ENCODE results near the gene PPP3CA. TPM values are rescaled to one million over a fixed set of nuclear protein-coding genes. Genes with fewer than 3 reads are reported as not detected.

PPP3CA gene
- total RNA-seq, 1 experiment from 2014 or later = 31.0 TPM

DNA sequence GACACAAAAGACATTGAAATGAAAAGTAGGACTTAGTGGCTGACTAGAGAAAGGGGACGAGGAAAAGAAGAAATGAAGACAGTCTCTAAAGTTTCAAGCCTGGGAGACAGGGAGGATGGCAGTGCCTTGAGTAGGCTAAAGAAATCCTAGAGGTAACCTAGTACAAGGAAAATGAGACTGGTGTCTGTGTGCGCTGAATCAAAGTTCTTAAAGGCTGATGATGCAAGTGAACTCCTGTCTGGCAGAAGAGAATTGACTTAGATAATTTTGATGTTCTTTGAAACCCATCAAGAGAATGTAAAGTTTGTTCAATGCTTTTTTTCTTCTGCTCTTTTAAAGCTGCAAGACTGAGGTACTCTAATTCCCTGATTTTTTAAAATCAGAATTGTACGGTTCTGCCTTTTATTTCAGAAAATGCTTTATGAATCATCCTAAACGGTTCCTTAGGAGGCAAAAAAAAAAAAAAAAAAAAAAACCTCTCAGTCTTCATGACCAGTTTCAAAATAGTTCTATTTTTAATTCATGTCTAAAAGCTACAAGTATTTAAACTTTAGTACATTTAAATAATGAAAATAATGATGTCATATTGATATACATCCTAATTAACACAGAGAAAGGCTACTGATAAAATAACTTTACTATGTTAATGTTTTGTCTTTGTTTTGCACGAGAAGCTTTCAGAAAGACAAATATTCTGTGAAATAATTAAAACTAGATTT, 189.8 kb downstream of the PPP3CA start:
- no peak overlapping the region for H3K27ac ChIP-seq (ENCODE audit: low read length)
- DNase-seq (ENCODE audit: low read depth, low spot score) (no peak), ATAC-seq (no peak)
- intact Hi-C loops (cut with micrococcal nuclease; ENCODE audit: unreplicated experiment) = no loop called here
- TF ChIP-seq, protein P1, sequence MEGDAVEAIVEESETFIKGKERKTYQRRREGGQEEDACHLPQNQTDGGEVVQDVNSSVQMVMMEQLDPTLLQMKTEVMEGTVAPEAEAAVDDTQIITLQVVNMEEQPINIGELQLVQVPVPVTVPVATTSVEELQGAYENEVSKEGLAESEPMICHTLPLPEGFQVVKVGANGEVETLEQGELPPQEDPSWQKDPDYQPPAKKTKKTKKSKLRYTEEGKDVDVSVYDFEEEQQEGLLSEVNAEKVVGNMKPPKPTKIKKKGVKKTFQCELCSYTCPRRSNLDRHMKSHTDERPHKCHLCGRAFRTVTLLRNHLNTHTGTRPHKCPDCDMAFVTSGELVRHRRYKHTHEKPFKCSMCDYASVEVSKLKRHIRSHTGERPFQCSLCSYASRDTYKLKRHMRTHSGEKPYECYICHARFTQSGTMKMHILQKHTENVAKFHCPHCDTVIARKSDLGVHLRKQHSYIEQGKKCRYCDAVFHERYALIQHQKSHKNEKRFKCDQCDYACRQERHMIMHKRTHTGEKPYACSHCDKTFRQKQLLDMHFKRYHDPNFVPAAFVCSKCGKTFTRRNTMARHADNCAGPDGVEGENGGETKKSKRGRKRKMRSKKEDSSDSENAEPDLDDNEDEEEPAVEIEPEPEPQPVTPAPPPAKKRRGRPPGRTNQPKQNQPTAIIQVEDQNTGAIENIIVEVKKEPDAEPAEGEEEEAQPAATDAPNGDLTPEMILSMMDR (IDR thresholded peaks at IDR 0.05) = no peak
- TF ChIP-seq, protein P2, sequence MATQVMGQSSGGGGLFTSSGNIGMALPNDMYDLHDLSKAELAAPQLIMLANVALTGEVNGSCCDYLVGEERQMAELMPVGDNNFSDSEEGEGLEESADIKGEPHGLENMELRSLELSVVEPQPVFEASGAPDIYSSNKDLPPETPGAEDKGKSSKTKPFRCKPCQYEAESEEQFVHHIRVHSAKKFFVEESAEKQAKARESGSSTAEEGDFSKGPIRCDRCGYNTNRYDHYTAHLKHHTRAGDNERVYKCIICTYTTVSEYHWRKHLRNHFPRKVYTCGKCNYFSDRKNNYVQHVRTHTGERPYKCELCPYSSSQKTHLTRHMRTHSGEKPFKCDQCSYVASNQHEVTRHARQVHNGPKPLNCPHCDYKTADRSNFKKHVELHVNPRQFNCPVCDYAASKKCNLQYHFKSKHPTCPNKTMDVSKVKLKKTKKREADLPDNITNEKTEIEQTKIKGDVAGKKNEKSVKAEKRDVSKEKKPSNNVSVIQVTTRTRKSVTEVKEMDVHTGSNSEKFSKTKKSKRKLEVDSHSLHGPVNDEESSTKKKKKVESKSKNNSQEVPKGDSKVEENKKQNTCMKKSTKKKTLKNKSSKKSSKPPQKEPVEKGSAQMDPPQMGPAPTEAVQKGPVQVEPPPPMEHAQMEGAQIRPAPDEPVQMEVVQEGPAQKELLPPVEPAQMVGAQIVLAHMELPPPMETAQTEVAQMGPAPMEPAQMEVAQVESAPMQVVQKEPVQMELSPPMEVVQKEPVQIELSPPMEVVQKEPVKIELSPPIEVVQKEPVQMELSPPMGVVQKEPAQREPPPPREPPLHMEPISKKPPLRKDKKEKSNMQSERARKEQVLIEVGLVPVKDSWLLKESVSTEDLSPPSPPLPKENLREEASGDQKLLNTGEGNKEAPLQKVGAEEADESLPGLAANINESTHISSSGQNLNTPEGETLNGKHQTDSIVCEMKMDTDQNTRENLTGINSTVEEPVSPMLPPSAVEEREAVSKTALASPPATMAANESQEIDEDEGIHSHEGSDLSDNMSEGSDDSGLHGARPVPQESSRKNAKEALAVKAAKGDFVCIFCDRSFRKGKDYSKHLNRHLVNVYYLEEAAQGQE (IDR thresholded peaks at IDR 0.05; ENCODE audit: insufficient read depth in 1 of 2, low read depth in 2 of 2, low read length in 1 of 2) = no peak
- TF ChIP-seq TCF7L2 (IDR thresholded peaks at IDR 0.05; ENCODE audit: low read depth, low read length) = no peak
- no peak for TF ChIP-seq POLR2AphosphoS5 (IDR thresholded peaks at IDR 0.05; ENCODE audit: low read depth, low read length)
- TF ChIP-seq SIN3A (IDR thresholded peaks at IDR 0.05; ENCODE audit: borderline replicate concordance, insufficient read depth, low read depth, low read length) = no peak
- ChIA-PET CTCF (no interaction called here), POLR2A (interaction anchor here (0.6 kb wide), 1 partner anchor 14 kb away, joined by 19 read pairs; no protein-coding TSS in a partner anchor)
- in situ Hi-C loops (cut with HindIII; ENCODE audit: low pct_unique_long_range_greater_than_20kb, low sequenced_read_pairs) = no loop called here
- no peaks in the 10 kb centered on the region; the same call in 1 of the 2 replicates for H3K4me1 ChIP-seq (ENCODE audit: control insufficient read depth, insufficient read depth, low read length)
- no peaks in the 10 kb centered on the region for H3K9me3 ChIP-seq (ENCODE audit: control insufficient read depth, insufficient read depth, low read depth, low read length)
- H3K4me3 ChIP-seq (ENCODE audit: low read depth in 2 of 2, low read length in 2 of 2) = no peak overlapping the region
- H3K36me3 ChIP-seq (ENCODE audit: control insufficient read depth, insufficient read depth, low read length) = no peaks in the 10 kb centered on the region
- BruUV-seq (replicated peaks) = no TSS peak
- H3K27me3 ChIP-seq (ENCODE audit: control insufficient read depth, insufficient read depth, low read length) = no peaks in the 10 kb centered on the region

DNA sequence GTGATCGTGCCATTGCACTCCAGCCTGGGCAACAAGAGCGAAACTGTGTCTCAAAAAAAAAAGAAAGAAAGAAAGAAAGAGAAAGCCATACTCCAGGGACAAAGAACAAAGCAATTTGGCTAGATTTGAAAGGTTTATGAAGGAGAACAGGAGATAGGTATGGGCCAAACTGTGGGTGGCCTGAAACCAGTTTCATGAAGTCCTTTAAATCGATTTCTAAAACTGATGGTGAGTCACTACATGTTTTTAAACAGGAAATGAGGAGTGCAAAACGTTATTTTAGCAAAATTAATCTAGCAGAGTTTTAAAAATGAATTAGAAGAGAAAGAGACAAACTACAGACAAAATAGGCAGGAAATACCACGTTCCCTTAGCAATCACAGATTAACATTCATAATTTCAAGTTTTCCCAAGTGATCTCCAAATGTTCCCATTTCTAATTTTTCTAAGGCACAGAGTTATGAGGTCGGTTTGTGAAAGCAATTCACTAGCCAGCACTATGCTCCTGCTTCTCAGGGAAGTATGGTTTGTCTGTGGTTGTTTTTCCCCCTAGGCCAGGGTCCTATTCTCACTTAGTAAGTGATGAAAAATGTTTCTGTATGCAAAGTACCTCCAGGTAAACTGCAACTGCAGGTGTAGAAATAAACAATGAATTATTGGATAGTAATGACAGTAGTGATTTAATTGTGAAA, 190.6 kb downstream of the PPP3CA start:
- no peak overlapping the region for H3K4me3 ChIP-seq (ENCODE audit: low read depth in 2 of 2, low read length in 2 of 2)
- H3K4me1 ChIP-seq (ENCODE audit: control insufficient read depth, insufficient read depth, low read length) = no peaks in the 10 kb centered on the region; the same call in 1 of the 2 replicates
- no TSS peak for BruUV-seq (replicated peaks)
- no peaks in the 10 kb centered on the region for H3K27me3 ChIP-seq (ENCODE audit: control insufficient read depth, insufficient read depth, low read length)
- in situ Hi-C loops (cut with HindIII; ENCODE audit: low pct_unique_long_range_greater_than_20kb, low sequenced_read_pairs) = no loop called here
- no peak overlapping the region for H3K27ac ChIP-seq (ENCODE audit: low read length)
- POLR2A ChIA-PET = no interaction called here
- H3K36me3 ChIP-seq (ENCODE audit: control insufficient read depth, insufficient read depth, low read length) = no peaks in the 10 kb centered on the region
- CTCF ChIA-PET = no interaction called here
- no peak for ATAC-seq
- TF ChIP-seq TCF7L2 (IDR thresholded peaks at IDR 0.05; ENCODE audit: low read depth, low read length) (no peak), SIN3A (IDR thresholded peaks at IDR 0.05; ENCODE audit: borderline replicate concordance, insufficient read depth, low read depth, low read length) (no peak)
- DNase-seq (ENCODE audit: low read depth, low spot score) = no peak
- no peaks in the 10 kb centered on the region for H3K9me3 ChIP-seq (ENCODE audit: control insufficient read depth, insufficient read depth, low read depth, low read length)
- intact Hi-C loops (cut with micrococcal nuclease; ENCODE audit: unreplicated experiment) = no loop called here

DNA sequence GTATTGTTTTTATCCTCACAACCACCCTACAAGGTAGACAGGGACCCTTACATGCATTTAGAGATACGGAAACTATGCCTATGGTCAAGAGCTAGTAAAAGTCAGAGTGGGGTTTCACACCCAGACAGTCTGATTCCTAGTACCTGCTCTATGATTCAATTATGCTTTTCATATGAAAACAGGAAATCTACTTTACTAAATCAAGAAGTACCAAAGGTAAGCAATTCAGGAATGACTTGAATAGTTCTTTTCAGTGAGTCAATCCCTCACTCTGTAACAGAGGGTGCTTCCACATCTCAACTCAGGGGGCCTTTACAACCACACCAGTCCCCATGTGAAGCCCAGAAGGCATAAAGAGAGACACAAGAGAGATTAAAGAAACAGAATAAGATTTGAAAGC, 191.4 kb downstream of the PPP3CA start:
- in situ Hi-C loops (cut with HindIII; ENCODE audit: low pct_unique_long_range_greater_than_20kb, low sequenced_read_pairs) (no loop called here), intact Hi-C loops (cut with micrococcal nuclease; ENCODE audit: unreplicated experiment) (no loop called here)

More for the DNA sequence above, 191.4 kb downstream of the PPP3CA start:
- Histone ChIP-seq H3K27ac (ENCODE audit: low read length) (no peak overlapping the region), H3K4me3 (ENCODE audit: low read depth in 2 of 2, low read length in 2 of 2) (no peak overlapping the region), H3K27me3 (ENCODE audit: control insufficient read depth, insufficient read depth, low read length) (no peaks in the 10 kb centered on the region), H3K4me1 (ENCODE audit: control insufficient read depth, insufficient read depth, low read length) (no peaks in the 10 kb centered on the region; the same call in 1 of the 2 replicates), H3K9me3 (ENCODE audit: control insufficient read depth, insufficient read depth, low read depth, low read length) (no peaks in the 10 kb centered on the region), H3K36me3 (ENCODE audit: control insufficient read depth, insufficient read depth, low read length) (no peaks in the 10 kb centered on the region)
- no TSS peak for BruUV-seq (replicated peaks)
- TF ChIP-seq, protein P1 (IDR thresholded peaks at IDR 0.05) = no peak
- no peak for TF ChIP-seq SIN3A (IDR thresholded peaks at IDR 0.05; ENCODE audit: borderline replicate concordance, insufficient read depth, low read depth, low read length)
- TF ChIP-seq TCF7L2 (IDR thresholded peaks at IDR 0.05; ENCODE audit: low read depth, low read length) = no peak
- ATAC-seq = no peak
- ChIA-PET CTCF (no interaction called here), POLR2A (no interaction called here)
- DNase-seq (ENCODE audit: low read depth, low spot score) = no peak
